Calu3 (cell line): Measurements from ENCODE around the gene TDP1. TPM values are rescaled to one million over a fixed set of nuclear protein-coding genes. Genes with fewer than 3 reads are reported as not detected.

Source experiments
- BruUV-seq: library from RNA; stranded (reverse); fragments of 400-500 nt; replicated peaks from 2 replicates; lab custom pipeline; 2021; lab: Mats Ljungman, UMichigan
- CTCF ChIA-PET: fragments of 300-600 bp; sonication (Branson Sonifier 250); formaldehyde crosslinking; loops from one replicate; lab custom pipeline; 2022; ENCODE audit warnings: antibody characterized with exemption; lab: Charles Lee
- DNase-seq: peaks from one replicate; pipeline ENCODE4 v3.0.0; 2022
- H3K27ac Mint-ChIP-seq: one replicate; pipeline ENCODE4 v1.8.0; 2022; ENCODE audit warnings: mixed read lengths; ENCODE audit not compliant: unreplicated experiment
- H3K27me3 Mint-ChIP-seq: one replicate; pipeline ENCODE4 v1.8.0; 2022; ENCODE audit warnings: mixed read lengths; ENCODE audit not compliant: unreplicated experiment
- H3K36me3 Mint-ChIP-seq: one replicate; pipeline ENCODE4 v1.8.0; 2022; ENCODE audit warnings: mild to moderate bottlenecking, moderate library complexity, mixed read lengths; ENCODE audit not compliant: insufficient read depth, unreplicated experiment
- H3K4me1 Mint-ChIP-seq: one replicate; pipeline ENCODE4 v1.8.0; 2022; ENCODE audit warnings: mild to moderate bottlenecking, low read depth, mixed read lengths; ENCODE audit not compliant: unreplicated experiment
- H3K4me3 Mint-ChIP-seq: one replicate; pipeline ENCODE4 v1.8.0; 2022; ENCODE audit warnings: mild to moderate bottlenecking, low read depth, moderate library complexity, mixed read lengths; ENCODE audit not compliant: unreplicated experiment
- H3K9me3 Mint-ChIP-seq: one replicate; pipeline ENCODE4 v1.8.0; 2022; ENCODE audit warnings: low read depth, mixed read lengths; ENCODE audit not compliant: unreplicated experiment
- CTCF ChIP-seq: fragments of 200-600 bp; IDR thresholded peaks from one replicate; pipeline ENCODE4 v1.8.0; 2022; ENCODE audit warnings: antibody characterized with exemption; ENCODE audit not compliant: unreplicated experiment
- intact Hi-C: fragments of 100-400 bp; cut with micrococcal nuclease; formaldehyde crosslinking; loops from one replicate; pipeline ENCODE4 v1.10.0; 2022; ENCODE audit not compliant: unreplicated experiment
- total RNA-seq: library from RNA; stranded (reverse); gene quantifications from 2 replicates; pipeline ENCODE4 v1.2.3, GENCODE V29; 2022

TDP1 gene
- total RNA-seq, 1 experiment from 2014 or later = 24.4 TPM

GRCh38 chr14:89927186-89927865, 28.4 kb upstream of the TDP1 start:
- intact Hi-C loops = no loop called here
- H3K27ac Mint-ChIP-seq = no peak overlapping the region
- no peaks in the 10 kb centered on the region for H3K27me3 Mint-ChIP-seq
- BruUV-seq = no TSS peak
- no peak overlapping the region for H3K4me3 Mint-ChIP-seq
- no peak for DNase-seq
- H3K36me3 Mint-ChIP-seq = no peaks in the 10 kb centered on the region
- CTCF ChIA-PET = no interaction called here
- peaks cover 7% of the 10 kb centered on the region for H3K4me1 Mint-ChIP-seq
- no peaks in the 10 kb centered on the region for H3K9me3 Mint-ChIP-seq
- TF ChIP-seq CTCF = no peak

GRCh38 chr14:89933002-89933401, 22.7 kb upstream of the TDP1 start:
- no peaks in the 10 kb centered on the region for H3K9me3 Mint-ChIP-seq
- H3K27ac Mint-ChIP-seq = no peak overlapping the region
- intact Hi-C loops = no loop called here
- no peak for DNase-seq
- no peaks in the 10 kb centered on the region for H3K27me3 Mint-ChIP-seq
- CTCF ChIA-PET = interaction anchor here (1.0 kb wide), 1 partner anchor 40 kb away, joined by 3 read pairs; no protein-coding TSS in a partner anchor
- H3K4me1 Mint-ChIP-seq = no peaks in the 10 kb centered on the region
- no peaks in the 10 kb centered on the region for H3K36me3 Mint-ChIP-seq
- no TSS peak for BruUV-seq
- no peak overlapping the region for H3K4me3 Mint-ChIP-seq
- no peak for TF ChIP-seq CTCF

- H3K36me3 Mint-ChIP-seq = no peaks in the 10 kb centered on the region
- CTCF ChIA-PET = interaction anchor here (0.6 to 1.6 kb wide), 3 partner anchors 14 to 910 kb away, joined by 3 to 7 read pairs (median 4); no protein-coding TSS in a partner anchor
- intact Hi-C loops = no loop called here
- H3K27me3 Mint-ChIP-seq = no peaks in the 10 kb centered on the region
- no peak overlapping the region for H3K4me3 Mint-ChIP-seq
- no peaks in the 10 kb centered on the region for H3K4me1 Mint-ChIP-seq
- no peak for DNase-seq
- no peaks in the 10 kb centered on the region for H3K9me3 Mint-ChIP-seq
- BruUV-seq = no TSS peak
- no peak overlapping the region for H3K27ac Mint-ChIP-seq
- TF ChIP-seq CTCF = no peak
Observed at GRCh38 chr14:89936654-89937185, 19.0 kb upstream of the TDP1 start.

- BruUV-seq = no TSS peak
- intact Hi-C loops = no loop called here
- Mint-ChIP-seq H3K27ac (no peak overlapping the region), H3K4me1 (no peaks in the 10 kb centered on the region), H3K9me3 (no peaks in the 10 kb centered on the region), H3K4me3 (no peak overlapping the region), H3K27me3 (no peaks in the 10 kb centered on the region), H3K36me3 (no peaks in the 10 kb centered on the region)
- no peak for DNase-seq
- TF ChIP-seq CTCF = no peak
- CTCF ChIA-PET = no interaction called here
Observed at GRCh38 chr14:89941830-89942377, 13.8 kb upstream of the TDP1 start.
